ENCODE data around the gene SPO11. TPM values are rescaled to one million over a fixed set of nuclear protein-coding genes. Genes with fewer than 3 reads are reported as not detected.

The SPO11 gene
- total RNA-seq, 1 experiment from 2014 or later: not detected

DNA sequence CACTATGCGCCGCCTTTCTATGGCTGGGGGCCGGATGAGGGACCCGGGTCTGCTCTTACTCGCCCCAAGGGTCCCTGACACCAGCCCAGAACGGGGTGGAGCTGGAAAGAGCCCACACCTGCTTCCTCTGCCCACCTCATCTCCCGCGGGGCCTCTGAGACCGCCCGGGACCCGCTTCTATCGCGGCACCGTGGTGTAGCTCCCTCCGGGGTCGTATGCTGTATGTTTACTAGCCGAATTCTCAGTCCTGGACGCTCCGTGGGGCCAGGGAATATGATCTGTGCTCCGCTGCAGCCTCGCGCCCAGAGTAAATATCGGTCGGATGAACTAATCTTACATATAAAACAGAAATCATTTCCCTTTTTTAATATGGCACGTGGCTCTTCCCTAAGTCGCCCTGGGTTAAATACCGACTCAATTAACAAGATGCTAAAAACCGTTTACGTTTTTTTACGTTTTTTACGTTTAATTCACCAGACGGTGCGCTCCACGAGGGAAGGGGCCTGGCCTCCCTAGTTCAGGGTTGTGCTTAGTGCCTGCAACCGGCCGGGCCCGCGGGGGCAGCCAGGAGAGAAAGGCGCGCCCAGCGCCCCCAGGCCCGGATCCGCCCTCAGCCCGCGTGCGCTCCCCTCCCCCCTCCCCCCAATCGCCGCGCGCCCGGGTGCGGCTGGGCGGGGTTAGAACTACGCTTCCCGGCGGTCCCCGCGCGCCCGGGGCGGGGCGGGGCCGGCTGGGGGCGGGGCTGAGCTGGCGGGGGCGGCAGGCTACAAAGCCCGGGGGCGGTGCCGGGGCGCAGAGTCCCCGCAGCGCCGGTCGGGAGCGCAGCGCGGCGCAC lies 61.2 kb downstream of the SPO11 start, which contains the start of gene RBM38:
Gene RBM38 (plus strand): TSS at position 793 of the 835 bp plus-strand sequence. CDS start 186 bp downstream, outside the sequence.
- DNase-seq (ENCODE audit: low spot score): no peak

DNA sequence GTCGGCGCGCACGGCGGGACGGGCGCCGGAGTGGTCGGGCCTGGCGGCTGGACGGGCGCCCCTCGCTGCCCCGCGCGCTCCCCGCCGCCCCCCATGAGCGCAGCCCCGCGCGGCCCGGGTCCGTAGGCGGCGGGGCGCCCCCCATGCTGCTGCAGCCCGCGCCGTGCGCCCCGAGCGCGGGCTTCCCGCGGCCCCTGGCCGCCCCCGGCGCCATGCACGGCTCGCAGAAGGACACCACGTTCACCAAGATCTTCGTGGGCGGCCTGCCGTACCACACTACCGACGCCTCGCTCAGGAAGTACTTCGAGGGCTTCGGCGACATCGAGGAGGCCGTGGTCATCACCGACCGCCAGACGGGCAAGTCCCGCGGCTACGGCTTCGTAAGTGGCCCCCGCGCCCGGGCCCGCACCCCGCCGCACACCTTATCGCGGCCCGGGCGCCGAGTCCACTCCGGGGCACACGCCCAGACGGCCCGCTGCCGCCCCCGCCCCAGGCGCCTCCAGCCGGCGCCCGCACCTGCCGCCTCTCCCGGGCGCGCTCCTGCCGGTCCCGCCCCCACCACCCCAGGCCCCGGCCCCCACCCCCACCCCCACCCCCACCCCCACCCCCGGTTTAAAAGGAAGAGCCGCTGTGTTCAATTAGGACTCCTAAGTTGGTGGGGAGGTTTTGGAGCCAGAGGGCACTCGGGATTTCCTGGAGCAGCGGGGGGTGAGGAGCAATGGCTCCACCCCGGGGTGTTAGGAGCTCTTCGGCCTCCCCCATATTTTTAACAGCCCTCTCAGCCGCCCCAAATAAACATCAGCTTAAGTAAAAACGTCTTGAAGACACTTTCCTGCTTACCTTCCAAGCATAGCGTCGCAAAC lies 62.1 kb downstream of the SPO11 start:
- no peak for DNase-seq (ENCODE audit: low spot score)

DNA sequence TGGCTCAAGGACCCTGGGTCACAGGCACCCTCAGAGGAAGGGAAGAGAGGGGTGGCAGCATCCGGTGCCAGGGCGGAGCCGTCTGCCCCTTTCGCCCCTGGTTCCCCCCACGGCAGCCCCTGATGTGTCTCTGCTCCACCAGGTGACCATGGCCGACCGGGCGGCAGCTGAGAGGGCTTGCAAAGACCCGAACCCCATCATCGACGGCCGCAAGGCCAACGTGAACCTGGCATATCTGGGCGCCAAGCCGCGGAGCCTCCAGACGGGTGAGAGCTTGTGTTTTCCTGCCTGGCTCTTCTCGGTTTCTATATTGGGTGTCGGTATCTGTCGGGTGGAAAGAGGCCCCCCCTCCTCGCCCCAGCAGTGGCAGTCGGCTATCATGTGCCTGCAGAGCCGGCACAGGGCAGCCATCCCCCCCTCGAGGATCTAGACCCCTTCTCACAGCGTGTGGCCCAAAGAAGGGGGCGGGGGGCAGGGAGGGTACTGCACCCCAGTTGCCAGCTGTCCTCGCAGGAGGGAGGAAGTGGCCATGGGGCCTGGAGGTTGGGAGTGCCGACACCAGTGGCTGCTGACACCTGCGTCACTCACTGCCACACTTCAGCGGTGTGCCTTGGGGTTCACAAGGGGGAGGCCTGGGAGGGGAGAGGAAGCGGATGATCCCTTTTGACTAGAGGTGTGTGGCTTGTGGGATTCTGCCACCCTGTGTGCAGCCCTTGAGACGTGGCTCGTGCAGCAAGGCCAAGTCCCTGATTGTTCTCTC lies 63.1 kb downstream of the SPO11 start:
- DNase-seq (ENCODE audit: low spot score): no peak

Other genes with a start within 250 kb of the SPO11 start
- 11.3 and 11.8 TPM in 2 replicates for gene BMP7, start 63.2 kb upstream of the SPO11 start, total RNA-seq (2014; rRNA removed; shearing (Covaris generic))
- 51.1 and 57.1 TPM in 2 replicates for gene RAE1, start 21.5 kb downstream of the SPO11 start, total RNA-seq (2014; rRNA removed; shearing (Covaris generic))
- 7.4 and 12.3 TPM in 2 replicates for gene RBM38, start 61.6 kb downstream of the SPO11 start, total RNA-seq (2014; rRNA removed; shearing (Covaris generic))
- not detected in 2 replicates for gene CTCFL, start 195.3 kb downstream of the SPO11 start, total RNA-seq (2014; rRNA removed; shearing (Covaris generic))
- gene PCK1, start 231.3 kb downstream of the SPO11 start, total RNA-seq (2014; rRNA removed; shearing (Covaris generic)): 0.08 TPM in 1 of 2 replicates, not detected in the other